Keratinocyte (primary cell): ENCODE measurements around the gene ALOX15. TPM values are rescaled to one million over a fixed set of nuclear protein-coding genes. Genes with fewer than 3 reads are reported as not detected.
"Not testable (repeated sequence)": the region's sequence is repeated elsewhere in the genome, so short reads cannot be mapped to it uniquely, and the experiment has no call there.

Experiments
- DNase-seq: peaks from one replicate; pipeline ENCODE4 v3.0.0-alpha.2; 2011; ENCODE audit warnings: low read depth, missing footprints, low spot score
- FAIRE-seq: peaks from 2 replicates; lab custom pipeline; 2011; peaks lifted over from hg19 to GRCh38; lab: Jason Lieb, UNC
- H2AFZ ChIP-seq: 2 replicates; pipeline ENCODE4 v1.6.0; 2012; ENCODE audit warnings: low read length, control low read depth, inconsistent platforms; ENCODE audit not compliant: control insufficient read depth
- H3K27ac ChIP-seq: 2 replicates; pipeline ENCODE4 v1.5.1; 2011; ENCODE audit warnings: low read length; ENCODE audit not compliant: control insufficient read depth, insufficient read depth
- H3K27me3 ChIP-seq: 3 replicates; pipeline ENCODE4 v1.6.0; 2011; ENCODE audit warnings: low read length; ENCODE audit not compliant: control insufficient read depth, insufficient read depth; ENCODE audit errors: extremely low read depth
- H3K36me3 ChIP-seq, 2 experiments: 2 replicates in 1 of 2; 3 replicates in 1 of 2; pipeline ENCODE4 v1.5.1; 2011; ENCODE audit warnings: low read length in 2 of 2, mild to moderate bottlenecking in 1 of 2; ENCODE audit not compliant: control insufficient read depth in 2 of 2, insufficient read depth in 2 of 2; ENCODE audit errors: extremely low read depth in 1 of 2
- H3K4me1 ChIP-seq: 3 replicates; pipeline ENCODE4 v1.5.1; 2011; ENCODE audit warnings: low read length; ENCODE audit not compliant: control insufficient read depth, insufficient read depth; ENCODE audit errors: extremely low read depth
- H3K4me2 ChIP-seq: 3 replicates; pipeline ENCODE4 v1.6.0; 2011; ENCODE audit warnings: low read depth, low read length; ENCODE audit not compliant: control insufficient read depth, insufficient read depth; ENCODE audit errors: extremely low read depth
- H3K4me3 ChIP-seq, 3 experiments: fragments of 200-600 bp in 1 of 3; sonication (generic) in 1 of 3; 2 replicates in 2 of 3; 3 replicates in 1 of 3; pipeline ENCODE4 v1.5.1; 2011 to 2016; ENCODE audit warnings: low read length in 3 of 3, mild to moderate bottlenecking in 3 of 3, control low read depth in 2 of 3, inconsistent platforms in 1 of 3, low read depth in 1 of 3, mixed read lengths in 1 of 3, mixed run types in 1 of 3, moderate library complexity in 1 of 3; ENCODE audit not compliant: control insufficient read depth in 2 of 3, insufficient read depth in 2 of 3; ENCODE audit errors: extremely low read depth in 1 of 3
- H3K79me2 ChIP-seq: 2 replicates; pipeline ENCODE4 v1.6.0; 2012; ENCODE audit warnings: low read length; ENCODE audit not compliant: control insufficient read depth, insufficient read depth
- H3K9ac ChIP-seq: 3 replicates; pipeline ENCODE4 v1.6.0; 2011; ENCODE audit warnings: low read length; ENCODE audit not compliant: control insufficient read depth, insufficient read depth; ENCODE audit errors: extremely low read depth
- H3K9me1 ChIP-seq: 3 replicates; pipeline ENCODE4 v1.6.0; 2011; ENCODE audit warnings: low read length; ENCODE audit not compliant: control insufficient read depth, insufficient read depth; ENCODE audit errors: extremely low read depth
- H3K9me3 ChIP-seq: 2 replicates; pipeline ENCODE4 v1.5.1; 2012; ENCODE audit warnings: low read depth, low read length; ENCODE audit not compliant: control insufficient read depth
- H4K20me1 ChIP-seq: 3 replicates; pipeline ENCODE4 v1.6.0; 2011; ENCODE audit warnings: low read length; ENCODE audit not compliant: control insufficient read depth, insufficient read depth; ENCODE audit errors: extremely low read depth
- EZH2 ChIP-seq: IDR thresholded peaks from one replicate; pipeline ENCODE4 v1.6.1; 2012; ENCODE audit warnings: inconsistent platforms, mild to moderate bottlenecking, low read length, moderate library complexity
- dilution Hi-C: fragments of 300-500 bp; cut with MboI; formaldehyde crosslinking; loops from one replicate; pipeline ENCODE4 v1.7.0; 2020; ENCODE audit warnings: low sequenced_read_pairs; ENCODE audit not compliant: extremely low pct_ligation_motif_present
- polyA plus RNA-seq, 5 experiments: library from polyadenylated mRNA; depleted of rRNA in 3 of 5; stranded (reverse) in 3 of 5; stranded (forward) in 1 of 5; unstranded in 1 of 5; fragments of >200 nt; gene quantifications; 1 replicate in 1 of 5; 2 replicates in 3 of 5; 3 replicates in 1 of 5; pipeline versions ENCODE4 v1.2.1 to v1.2.3, GENCODE V29; 2011 to 2012; ENCODE audit warnings: missing spikeins in 2 of 5, low read depth in 1 of 5, low replicate concordance in 1 of 5
- TF ChIP-seq, protein P1 (sequence below), 3 experiments: IDR thresholded peaks in 1 of 3; conservative IDR thresholded peaks in 1 of 3; optimal IDR thresholded peaks in 1 of 3; 2 replicates in 2 of 3; 3 replicates in 1 of 3; pipeline versions ENCODE3 to v1.5.1; 2011; ENCODE audit warnings: low read length in 3 of 3, mild to moderate bottlenecking in 3 of 3, moderate library complexity in 2 of 3, control low read depth in 1 of 3, inconsistent platforms in 1 of 3; ENCODE audit not compliant: insufficient read depth in 2 of 3; ENCODE audit errors: extremely low read depth in 1 of 3

ALOX15 gene
- polyA plus RNA-seq, 1 donor (not counting 4 experiments of a cell fraction or from before 2014, with no cell fraction given), result 0.04 TPM

DNA sequence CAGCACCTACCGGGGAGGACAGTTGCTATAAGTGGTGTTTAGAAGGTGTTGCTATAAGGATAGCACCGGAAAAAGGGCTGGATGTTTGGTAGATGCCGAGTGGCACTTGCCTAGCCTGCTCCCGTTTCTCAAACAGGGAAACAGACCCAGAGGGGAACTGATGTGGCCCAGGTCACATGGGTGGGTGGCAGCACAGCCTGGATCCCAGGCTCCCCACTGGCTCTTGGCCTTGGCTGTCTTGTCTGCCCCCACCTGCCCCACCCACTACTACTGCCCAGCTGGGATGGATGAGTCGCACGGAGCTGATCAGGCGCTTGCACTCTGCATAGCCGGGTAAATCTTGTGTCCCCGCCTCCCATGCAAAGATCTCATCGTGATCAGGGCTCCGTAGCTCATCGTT, 49.9 kb downstream of the ALOX15 start:
- Histone ChIP-seq H4K20me1 (no peaks in the 10 kb centered on the region), H2AFZ (no peak overlapping the region), H3K4me2 (no peak overlapping the region), H3K4me1 (no peaks in the 10 kb centered on the region), H3K27me3 (peaks cover 44% of the 10 kb centered on the region), H3K9me3 (no peaks in the 10 kb centered on the region), H3K9me1 (no peaks in the 10 kb centered on the region), H3K36me3 (no peaks in the 10 kb centered on the region), H3K4me3 (no peak overlapping the region), H3K79me2 (no peaks in the 10 kb centered on the region), H3K9ac (no peak overlapping the region), H3K27ac (no peak overlapping the region)
- DNase-seq (no peak), FAIRE-seq (no peak)
- TF ChIP-seq, protein P1, sequence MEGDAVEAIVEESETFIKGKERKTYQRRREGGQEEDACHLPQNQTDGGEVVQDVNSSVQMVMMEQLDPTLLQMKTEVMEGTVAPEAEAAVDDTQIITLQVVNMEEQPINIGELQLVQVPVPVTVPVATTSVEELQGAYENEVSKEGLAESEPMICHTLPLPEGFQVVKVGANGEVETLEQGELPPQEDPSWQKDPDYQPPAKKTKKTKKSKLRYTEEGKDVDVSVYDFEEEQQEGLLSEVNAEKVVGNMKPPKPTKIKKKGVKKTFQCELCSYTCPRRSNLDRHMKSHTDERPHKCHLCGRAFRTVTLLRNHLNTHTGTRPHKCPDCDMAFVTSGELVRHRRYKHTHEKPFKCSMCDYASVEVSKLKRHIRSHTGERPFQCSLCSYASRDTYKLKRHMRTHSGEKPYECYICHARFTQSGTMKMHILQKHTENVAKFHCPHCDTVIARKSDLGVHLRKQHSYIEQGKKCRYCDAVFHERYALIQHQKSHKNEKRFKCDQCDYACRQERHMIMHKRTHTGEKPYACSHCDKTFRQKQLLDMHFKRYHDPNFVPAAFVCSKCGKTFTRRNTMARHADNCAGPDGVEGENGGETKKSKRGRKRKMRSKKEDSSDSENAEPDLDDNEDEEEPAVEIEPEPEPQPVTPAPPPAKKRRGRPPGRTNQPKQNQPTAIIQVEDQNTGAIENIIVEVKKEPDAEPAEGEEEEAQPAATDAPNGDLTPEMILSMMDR (optimal IDR thresholded peaks at IDR 0.05 in 1 of 3, IDR thresholded peaks at IDR 0.05 in 1 of 3, conservative IDR thresholded peaks at IDR 0.05 in 1 of 3; ENCODE audit: extremely low read depth in 1 of 3, insufficient read depth in 2 of 3, low read length in 3 of 3), result no peak
- no peak for TF ChIP-seq EZH2
- dilution Hi-C loops, result no loop called here

DNA sequence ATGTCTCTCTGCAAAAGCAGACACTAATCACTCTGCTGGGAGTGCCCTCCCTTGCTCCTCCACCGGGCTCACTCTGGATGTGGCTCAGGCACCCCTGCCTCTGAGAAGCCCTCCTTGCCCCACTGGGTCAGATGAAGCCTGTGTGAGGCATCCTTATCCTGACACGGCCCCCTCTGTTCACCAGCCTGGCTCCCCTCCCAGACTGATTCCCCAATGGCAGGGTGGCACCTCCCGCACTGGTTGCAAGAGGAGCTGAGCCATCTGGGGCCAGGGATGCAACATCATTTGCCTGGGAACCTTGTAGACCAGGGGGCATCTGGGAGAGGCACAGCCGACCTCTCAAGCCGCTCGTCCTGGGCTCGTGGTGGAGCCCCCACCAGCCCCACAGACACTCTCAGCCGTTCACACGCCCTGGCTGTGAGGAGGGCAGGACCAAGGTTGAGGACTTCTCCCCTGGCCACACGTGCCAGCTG, 50.5 kb downstream of the ALOX15 start:
- no peaks in the 10 kb centered on the region for H3K36me3 ChIP-seq
- no peak overlapping the region for H3K4me2 ChIP-seq
- H3K4me1 ChIP-seq, result no peaks in the 10 kb centered on the region
- H3K27me3 ChIP-seq, result peaks cover 48% of the 10 kb centered on the region
- TF ChIP-seq, protein P1 (optimal IDR thresholded peaks at IDR 0.05 in 1 of 3, IDR thresholded peaks at IDR 0.05 in 1 of 3, conservative IDR thresholded peaks at IDR 0.05 in 1 of 3; ENCODE audit: extremely low read depth in 1 of 3, insufficient read depth in 2 of 3, low read length in 3 of 3), result no peak
- TF ChIP-seq EZH2, result no peak
- no peak overlapping the region for H2AFZ ChIP-seq
- FAIRE-seq (no peak), DNase-seq (no peak)
- H3K27ac ChIP-seq, result no peak overlapping the region
- H3K79me2 ChIP-seq, result no peaks in the 10 kb centered on the region
- H3K9me3 ChIP-seq, result no peaks in the 10 kb centered on the region
- no peaks in the 10 kb centered on the region for H4K20me1 ChIP-seq
- H3K9ac ChIP-seq, result no peak overlapping the region
- no peak overlapping the region for H3K4me3 ChIP-seq
- no peaks in the 10 kb centered on the region for H3K9me1 ChIP-seq
- dilution Hi-C loops, result no loop called here

DNA sequence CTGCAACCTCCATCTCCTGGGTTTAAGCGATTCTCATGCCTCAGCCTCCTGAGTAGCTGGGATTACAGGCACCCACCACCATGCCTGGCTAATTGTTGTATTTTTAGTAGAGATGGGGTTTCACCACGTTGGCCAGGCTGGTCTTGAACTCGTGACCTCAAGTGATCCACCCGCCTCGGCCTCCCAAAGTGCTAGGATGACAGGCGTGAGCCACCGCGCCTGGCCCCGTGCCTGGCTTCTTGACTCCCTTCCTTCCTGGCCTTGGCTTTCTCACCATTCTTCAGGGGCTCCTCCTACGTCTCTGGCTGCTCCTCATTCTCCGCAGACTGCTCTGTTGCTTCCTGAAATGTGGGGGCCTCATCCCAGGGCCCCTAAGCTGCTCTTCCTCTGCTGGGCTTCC, 51.4 kb downstream of the ALOX15 start:
- H3K36me3 ChIP-seq, H3K27ac ChIP-seq, H3K4me3 ChIP-seq, H3K4me1 ChIP-seq, FAIRE-seq, DNase-seq, H3K4me2 ChIP-seq, H2AFZ ChIP-seq, H3K9me1 ChIP-seq, dilution Hi-C loops, H3K9me3 ChIP-seq, H3K9ac ChIP-seq, H3K79me2 ChIP-seq, H4K20me1 ChIP-seq: not testable (repeated sequence)
- H3K27me3 ChIP-seq, result peaks cover 58% of the 10 kb centered on the region
